Adrenal gland (tissue), 12 donors: ENCODE data around the gene CCDC88B. TPM values are rescaled to one million over a fixed set of nuclear protein-coding genes. Genes with fewer than 3 reads are reported as not detected.

ENCODE experiments used
- DNase-seq, 7 donors: peaks; one replicate each; pipeline ENCODE4 v3.0.0-alpha.2; 2019 to 2020
- H3K27ac ChIP-seq, 5 donors: fragments of 200-600 bp; sonication (generic) in 4 of 5; 1 replicate in 3 of 5; 2 replicates in 2 of 5; pipeline versions ENCODE4 v1.5.1 to v1.8.0; 2016 to 2020; ENCODE audit warnings: mild to moderate bottlenecking in 1 of 5
- H3K27me3 ChIP-seq: fragments of 200-600 bp; 2 replicates; pipeline ENCODE4 v1.8.0; 2021
- H3K36me3 ChIP-seq, 2 donors: fragments of 200-600 bp; replicated peaks in 1 of 2; 1 replicate in 1 of 2; 2 replicates in 1 of 2; pipeline versions ENCODE4 v1.5.1 to v1.8.0; 2018 to 2022
- H3K4me1 ChIP-seq, 2 donors: fragments of 200-600 bp; replicated peaks in 1 of 2; 1 replicate in 1 of 2; 2 replicates in 1 of 2; pipeline versions ENCODE4 v1.5.1 to v1.8.0; 2018 to 2021
- H3K4me3 ChIP-seq, 4 donors: fragments of 200-600 bp; sonication (generic) in 3 of 4; one replicate each; pipeline ENCODE4 v1.5.1; 2016 to 2018
- H3K9me3 ChIP-seq, 3 donors: fragments of 200-600 bp; sonication (generic) in 1 of 3; replicated peaks in 1 of 3; 1 replicate in 2 of 3; 2 replicates in 1 of 3; pipeline versions ENCODE4 v1.5.1 to v1.8.0; 2016 to 2021
- POLR2A ChIP-seq, 2 donors: fragments of 450-650 bp; IDR thresholded peaks; one replicate each; pipeline ENCODE4 v1.6.1; 2017; ENCODE audit warnings: antibody characterized with exemption in 2 of 2, mild to moderate bottlenecking in 2 of 2, moderate library complexity in 1 of 2
- WGBS, 4 donors: extraction: QIAGEN DNeasy Blood & Tissue Kit in 2 of 4; methylation state at CpG; one replicate each; pipeline versions ENCODE4 v1.1.5 to v1.1.7; 2013 to 2017; 5-methylcytosine and 5-hydroxymethylcytosine counted together
- intact Hi-C, 2 donors: fragments of 100-400 bp; cut with DNase I; formaldehyde crosslinking; loops; one replicate each; pipeline versions ENCODE4 v1.14.1 to v1.15.0; 2022 to 2023
- polyA plus RNA-seq, 3 donors: library from polyadenylated mRNA; stranded (reverse); fragments of 200-250 nt in 2 of 3; fragments of 350-450 nt in 1 of 3; fragmentation: Illumina TruSeq in 1 of 3; extraction: RNeasy Lipid Tissue Mini Kit (QIAGEN cat#74804) in 1 of 3; gene quantifications; one replicate each; pipeline ENCODE4 v1.2.3, GENCODE V29; 2013 to 2014
- total RNA-seq, 9 donors: library from RNA; depleted of rRNA in 4 of 9; stranded (reverse); fragments of >200 nt in 4 of 9; fragments of 120-200 nt in 1 of 9; fragmentation: NEBNext Ultra II Directional in 1 of 9; extraction: Animal tissue kit (Norgen Biotek cat#: 25700) in 1 of 9; gene quantifications; one replicate each; pipeline versions ENCODE4 v1.1.0 to v1.2.4, GENCODE V29; 2013 to 2023
- TF ChIP-seq, protein P1 (sequence below), 6 experiments: fragments of 450-650 bp in 4 of 6; fragments of 200-600 bp in 2 of 6; sonication (generic) in 1 of 6; IDR thresholded peaks; 1 replicate in 5 of 6; 2 replicates in 1 of 6; pipeline versions ENCODE4 v1.5.1 to v1.8.0; 2016 to 2021; ENCODE audit warnings: antibody characterized with exemption in 6 of 6, mild to moderate bottlenecking in 2 of 6, moderate library complexity in 1 of 6
- donor health status: healthy with polysubstance abuse.
- donor health status: Bipolar disorder and iron deficiency.
- donor health status: DM: yes; HTN: yes; CAD: no.
- donor health status: DM: no; HTN: no; CAD: no.
- donor health status: DM: no; HTN: no; CAD: no.
- donor health status: DM: yes; HTN: yes; CAD: no.

CCDC88B gene
- total and polyA plus RNA-seq, 12 donors: 5.1 to 143 (median 14.5) TPM

DNA sequence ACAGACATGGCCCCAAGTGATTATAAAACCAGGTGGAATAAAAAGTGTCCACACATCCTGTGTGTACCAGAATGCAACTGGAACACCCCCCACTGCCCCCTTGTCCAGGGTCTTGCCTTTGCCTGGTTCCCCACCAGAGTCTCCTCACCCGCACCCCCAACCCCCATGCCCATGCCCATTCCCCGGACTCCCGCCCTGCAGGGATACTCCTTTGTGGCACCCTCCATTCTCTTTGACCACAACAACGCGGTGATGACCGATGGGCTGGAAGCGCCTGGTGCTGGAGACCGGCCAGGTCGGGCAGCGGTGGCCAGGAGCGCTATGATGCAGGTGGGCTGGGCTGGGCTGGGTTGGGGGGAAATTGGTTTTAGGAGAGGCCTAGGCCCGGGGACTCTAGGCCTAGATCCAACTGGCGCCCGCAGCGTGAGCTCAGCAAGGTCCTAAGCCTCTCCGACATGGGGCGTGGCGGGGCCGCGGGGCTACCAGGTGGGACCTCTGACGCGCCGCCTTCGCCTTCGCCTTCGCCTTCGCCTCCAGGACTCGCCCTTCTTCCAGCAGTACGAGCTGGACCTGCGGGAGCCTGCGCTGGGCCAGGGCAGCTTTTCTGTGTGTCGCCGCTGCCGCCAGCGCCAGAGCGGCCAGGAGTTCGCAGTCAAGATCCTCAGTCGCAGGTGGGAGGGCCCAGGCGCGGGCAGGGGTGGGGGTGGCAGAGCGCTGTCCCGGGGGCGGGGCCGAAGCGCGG is 28.1 kb downstream of the CCDC88B start:
- H3K4me1 ChIP-seq: no peaks in the 10 kb centered on the region
- TF ChIP-seq, protein P1, sequence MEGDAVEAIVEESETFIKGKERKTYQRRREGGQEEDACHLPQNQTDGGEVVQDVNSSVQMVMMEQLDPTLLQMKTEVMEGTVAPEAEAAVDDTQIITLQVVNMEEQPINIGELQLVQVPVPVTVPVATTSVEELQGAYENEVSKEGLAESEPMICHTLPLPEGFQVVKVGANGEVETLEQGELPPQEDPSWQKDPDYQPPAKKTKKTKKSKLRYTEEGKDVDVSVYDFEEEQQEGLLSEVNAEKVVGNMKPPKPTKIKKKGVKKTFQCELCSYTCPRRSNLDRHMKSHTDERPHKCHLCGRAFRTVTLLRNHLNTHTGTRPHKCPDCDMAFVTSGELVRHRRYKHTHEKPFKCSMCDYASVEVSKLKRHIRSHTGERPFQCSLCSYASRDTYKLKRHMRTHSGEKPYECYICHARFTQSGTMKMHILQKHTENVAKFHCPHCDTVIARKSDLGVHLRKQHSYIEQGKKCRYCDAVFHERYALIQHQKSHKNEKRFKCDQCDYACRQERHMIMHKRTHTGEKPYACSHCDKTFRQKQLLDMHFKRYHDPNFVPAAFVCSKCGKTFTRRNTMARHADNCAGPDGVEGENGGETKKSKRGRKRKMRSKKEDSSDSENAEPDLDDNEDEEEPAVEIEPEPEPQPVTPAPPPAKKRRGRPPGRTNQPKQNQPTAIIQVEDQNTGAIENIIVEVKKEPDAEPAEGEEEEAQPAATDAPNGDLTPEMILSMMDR (IDR thresholded peaks at IDR 0.05): no peak
- no peak for TF ChIP-seq POLR2A (IDR thresholded peaks at IDR 0.05)
- no peak for DNase-seq
- WGBS, 4 donors: 81 to 92% (median 89%) methylated on average over 5 to 46 of the region's 46 CpGs
- intact Hi-C loops: no loop called here
- H3K4me3 ChIP-seq: no peak overlapping the region
- H3K36me3 ChIP-seq: peaks cover 0 to 71% of the 10 kb centered on the region in 2 donors
- H3K27me3 ChIP-seq: no peaks in the 10 kb centered on the region
- H3K27ac ChIP-seq: no peak overlapping the region
- no peaks in the 10 kb centered on the region for H3K9me3 ChIP-seq

DNA sequence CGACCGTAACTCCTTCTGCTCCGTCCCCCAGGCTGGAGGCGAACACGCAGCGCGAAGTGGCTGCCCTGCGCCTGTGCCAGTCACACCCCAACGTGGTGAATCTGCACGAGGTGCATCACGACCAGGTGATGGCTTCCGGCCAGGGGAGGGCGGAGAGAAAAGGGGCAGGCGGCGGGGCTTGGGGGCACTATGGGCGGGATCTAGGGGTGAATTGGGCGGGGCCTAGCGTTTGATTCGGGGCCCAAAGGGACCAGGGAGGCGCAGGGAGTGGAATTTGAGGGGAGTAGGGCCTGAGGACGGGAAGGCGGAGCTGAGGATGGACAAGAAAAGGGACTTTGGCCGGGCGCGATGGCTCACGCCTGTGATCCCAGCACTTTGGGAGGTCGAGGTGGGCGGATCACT is 28.7 kb downstream of the CCDC88B start:
- H3K27ac ChIP-seq: no peak overlapping the region
- no peak overlapping the region for H3K4me3 ChIP-seq
- no peaks in the 10 kb centered on the region for H3K9me3 ChIP-seq
- 88 to 93% (median 91%) methylated on average over 25 to 28 of the region's 28 CpGs for WGBS, 4 donors
- no peaks in the 10 kb centered on the region for H3K4me1 ChIP-seq
- H3K36me3 ChIP-seq: peaks cover 0 to 65% of the 10 kb centered on the region in 2 donors
- no peak for DNase-seq
- H3K27me3 ChIP-seq: no peaks in the 10 kb centered on the region
- intact Hi-C loops: no loop called here
- TF ChIP-seq, protein P1 (IDR thresholded peaks at IDR 0.05): no peak
- no peak for TF ChIP-seq POLR2A (IDR thresholded peaks at IDR 0.05)

DNA sequence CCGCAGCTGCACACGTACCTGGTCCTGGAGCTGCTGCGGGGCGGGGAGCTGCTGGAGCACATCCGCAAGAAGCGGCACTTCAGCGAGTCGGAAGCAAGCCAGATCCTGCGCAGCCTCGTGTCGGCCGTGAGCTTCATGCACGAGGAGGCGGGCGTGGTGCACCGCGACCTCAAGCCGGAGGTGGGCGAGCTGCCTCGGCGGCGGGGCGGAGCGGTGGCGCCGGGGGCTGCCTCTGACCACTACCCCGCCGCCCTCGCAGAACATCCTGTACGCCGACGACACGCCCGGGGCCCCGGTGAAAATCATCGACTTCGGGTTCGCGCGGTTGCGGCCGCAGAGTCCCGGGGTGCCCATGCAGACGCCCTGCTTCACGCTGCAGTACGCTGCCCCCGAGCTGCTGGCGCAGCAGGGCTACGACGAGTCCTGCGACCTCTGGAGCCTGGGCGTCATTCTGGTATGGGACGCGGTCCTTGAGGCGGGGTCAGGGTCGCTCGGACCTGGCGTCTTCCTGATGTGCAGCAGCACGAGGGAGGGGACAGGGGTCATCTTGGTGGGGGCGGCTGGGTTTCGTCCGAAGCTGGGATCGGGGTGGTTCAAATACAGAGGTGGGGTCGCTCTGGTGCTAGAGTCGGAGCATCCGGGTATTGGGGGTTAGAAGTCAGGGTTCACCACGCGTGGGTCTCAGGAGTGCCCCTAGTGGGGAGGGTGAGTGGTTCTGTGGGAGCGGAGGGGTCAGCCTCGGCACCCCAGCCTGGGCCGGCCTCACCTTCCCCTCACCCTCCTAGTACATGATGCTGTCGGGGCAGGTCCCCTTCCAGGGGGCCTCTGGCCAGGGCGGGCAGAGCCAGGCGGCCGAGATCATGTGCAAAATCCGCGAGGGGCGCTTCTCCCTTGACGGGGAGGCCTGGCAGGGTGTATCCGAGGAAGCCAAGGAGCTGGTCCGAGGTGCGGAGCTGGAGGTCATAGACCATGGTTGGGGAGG is 29.7 kb downstream of the CCDC88B start:
- WGBS, 4 donors: 88 to 94% (median 89%) methylated on average over 38 to 82 of the region's 82 CpGs
- TF ChIP-seq, protein P1 (IDR thresholded peaks at IDR 0.05): no peak
- no peak for TF ChIP-seq POLR2A (IDR thresholded peaks at IDR 0.05)
- H3K9me3 ChIP-seq: no peaks in the 10 kb centered on the region
- DNase-seq: no peak
- H3K4me1 ChIP-seq: no peaks in the 10 kb centered on the region
- no peak overlapping the region for H3K27ac ChIP-seq
- intact Hi-C loops: no loop called here
- no peaks in the 10 kb centered on the region for H3K27me3 ChIP-seq
- no peak overlapping the region for H3K4me3 ChIP-seq
- peaks cover 0 to 58% of the 10 kb centered on the region in 2 donors for H3K36me3 ChIP-seq

DNA sequence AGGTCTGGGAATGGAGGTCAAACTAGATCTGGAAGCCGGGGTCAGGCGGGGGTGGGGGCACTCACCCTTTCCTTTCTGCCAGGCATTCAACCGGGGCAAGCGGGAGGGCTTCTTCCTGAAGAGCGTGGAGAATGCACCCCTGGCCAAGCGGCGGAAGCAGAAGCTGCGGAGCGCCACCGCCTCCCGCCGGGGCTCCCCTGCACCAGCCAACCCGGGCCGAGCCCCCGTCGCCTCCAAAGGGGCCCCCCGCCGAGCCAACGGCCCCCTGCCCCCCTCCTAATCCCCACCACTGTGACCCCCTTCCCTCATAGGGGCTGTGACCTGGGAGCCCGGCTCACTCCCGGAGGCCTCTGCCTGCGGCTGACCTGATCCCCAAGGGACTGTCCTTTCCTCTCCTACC is 31.2 kb downstream of the CCDC88B start:
- Histone ChIP-seq H3K9me3 (no peaks in the 10 kb centered on the region), H3K4me1 (no peaks in the 10 kb centered on the region), H3K4me3 (no peak overlapping the region), H3K27ac (no peak overlapping the region), H3K36me3 (peaks cover 0 to 44% of the 10 kb centered on the region in 2 donors), H3K27me3 (no peaks in the 10 kb centered on the region)
- no peak for DNase-seq
- 84 to 90% (median 89%) methylated on average over 6 to 22 of the region's 22 CpGs for WGBS, 4 donors
- intact Hi-C loops: no loop called here
- TF ChIP-seq, protein P1 (IDR thresholded peaks at IDR 0.05): no peak
- no peak for TF ChIP-seq POLR2A (IDR thresholded peaks at IDR 0.05)
